Ishikawa (cell line): ENCODE data around the gene CDS1.

Source experiments
- CEBPB ChIP-seq: IDR thresholded peaks from 2 replicates; pipeline ENCODE4 v1.6.1; 2012
- CREB1 ChIP-seq: IDR thresholded peaks from 2 replicates; pipeline ENCODE4 v1.6.1; 2012; ENCODE audit warnings: low read depth
- EGR1 ChIP-seq: IDR thresholded peaks from 2 replicates; pipeline ENCODE4 v1.6.1; 2012
- EP300 ChIP-seq: IDR thresholded peaks from 2 replicates; pipeline ENCODE4 v1.6.1; 2012; ENCODE audit warnings: borderline replicate concordance
- FOXM1 ChIP-seq: IDR thresholded peaks from 2 replicates; pipeline ENCODE4 v1.6.1; 2012; ENCODE audit warnings: low read depth, borderline replicate concordance
- NFIC ChIP-seq: IDR thresholded peaks from 2 replicates; pipeline ENCODE4 v1.6.1; 2012
- RAD21 ChIP-seq: IDR thresholded peaks from 2 replicates; pipeline ENCODE4 v1.6.1; 2012; ENCODE audit warnings: low read depth
- TAF1 ChIP-seq: IDR thresholded peaks from 2 replicates; pipeline ENCODE4 v1.6.1; 2012; ENCODE audit warnings: low read depth, mild to moderate bottlenecking
- TCF12 ChIP-seq: IDR thresholded peaks from 2 replicates; pipeline ENCODE4 v1.6.1; 2012; ENCODE audit warnings: low read depth
- TEAD4 ChIP-seq: IDR thresholded peaks from 2 replicates; pipeline ENCODE4 v1.6.1; 2012
- YY1 ChIP-seq: IDR thresholded peaks from 2 replicates; pipeline ENCODE4 v1.6.1; 2012; ENCODE audit warnings: low read depth
- ZBTB7A ChIP-seq: IDR thresholded peaks from 2 replicates; pipeline ENCODE4 v1.6.1; 2012; ENCODE audit warnings: low read depth
- TF ChIP-seq, protein P1 (sequence below): IDR thresholded peaks from 2 replicates; pipeline ENCODE4 v1.6.1; 2012
- TF ChIP-seq, protein P2 (sequence below): IDR thresholded peaks from 2 replicates; pipeline ENCODE4 v1.6.1; 2012; ENCODE audit warnings: low read depth, mild to moderate bottlenecking
- TF ChIP-seq, protein P3 (sequence below): IDR thresholded peaks from 2 replicates; pipeline ENCODE4 v1.6.1; 2012

CDS1 gene

DNA sequence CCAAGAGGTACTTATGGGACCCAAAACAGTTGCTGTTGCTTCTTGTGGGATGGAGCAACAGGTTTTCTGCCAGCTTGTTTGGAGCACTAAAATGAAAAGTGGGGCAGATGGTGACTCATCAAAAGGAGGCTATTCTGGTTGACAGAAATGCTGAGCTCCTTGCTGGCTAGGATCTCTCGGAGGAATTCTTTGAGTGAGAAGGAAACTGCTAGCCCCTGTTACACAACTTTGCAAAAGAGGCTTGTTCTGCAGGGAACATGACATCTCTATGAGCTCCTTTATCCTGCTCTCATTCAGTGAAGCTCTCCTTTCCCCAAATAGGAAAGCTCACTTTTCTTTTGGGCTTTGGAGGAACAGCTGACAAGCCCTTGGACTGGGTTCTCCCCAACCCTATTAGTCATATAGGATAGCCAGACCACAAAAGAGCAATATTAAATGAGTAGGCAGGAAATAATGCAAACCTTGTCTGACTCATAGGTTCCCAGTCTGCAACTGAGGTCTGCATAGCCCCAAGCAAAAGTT, 108.3 kb downstream of the CDS1 start:
- TF ChIP-seq ZBTB7A, result no peak
- no peak for TF ChIP-seq EP300
- no peak for TF ChIP-seq EGR1
- TF ChIP-seq, protein P1, sequence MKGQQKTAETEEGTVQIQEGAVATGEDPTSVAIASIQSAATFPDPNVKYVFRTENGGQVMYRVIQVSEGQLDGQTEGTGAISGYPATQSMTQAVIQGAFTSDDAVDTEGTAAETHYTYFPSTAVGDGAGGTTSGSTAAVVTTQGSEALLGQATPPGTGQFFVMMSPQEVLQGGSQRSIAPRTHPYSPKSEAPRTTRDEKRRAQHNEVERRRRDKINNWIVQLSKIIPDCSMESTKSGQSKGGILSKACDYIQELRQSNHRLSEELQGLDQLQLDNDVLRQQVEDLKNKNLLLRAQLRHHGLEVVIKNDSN, result no peak
- no peak for TF ChIP-seq FOXM1
- TF ChIP-seq YY1, result no peak
- no peak for TF ChIP-seq NFIC
- TF ChIP-seq TAF1, result no peak

DNA sequence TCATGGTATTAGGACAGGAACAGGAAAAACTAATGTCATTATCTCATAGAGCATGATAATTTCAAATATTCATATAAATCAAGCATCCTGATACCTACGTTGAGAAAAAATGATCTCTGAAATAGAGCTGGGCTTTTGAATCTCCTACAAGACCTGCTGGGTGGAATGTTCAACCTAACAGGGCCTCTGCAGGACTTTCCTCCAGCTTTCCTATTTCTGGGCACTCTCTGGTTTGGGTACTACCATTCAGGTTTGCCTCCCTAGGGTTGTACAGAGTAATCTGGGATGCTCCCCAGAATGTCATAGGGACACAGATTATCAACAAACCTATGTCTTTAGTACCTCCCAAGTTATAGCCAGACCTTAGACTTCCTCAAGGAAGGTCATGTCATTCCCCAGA, 108.9 kb downstream of the CDS1 start:
- TF ChIP-seq CREB1, result no peak
- no peak for TF ChIP-seq EP300
- TF ChIP-seq YY1, result no peak
- no peak for TF ChIP-seq FOXM1
- no peak for TF ChIP-seq ZBTB7A

DNA sequence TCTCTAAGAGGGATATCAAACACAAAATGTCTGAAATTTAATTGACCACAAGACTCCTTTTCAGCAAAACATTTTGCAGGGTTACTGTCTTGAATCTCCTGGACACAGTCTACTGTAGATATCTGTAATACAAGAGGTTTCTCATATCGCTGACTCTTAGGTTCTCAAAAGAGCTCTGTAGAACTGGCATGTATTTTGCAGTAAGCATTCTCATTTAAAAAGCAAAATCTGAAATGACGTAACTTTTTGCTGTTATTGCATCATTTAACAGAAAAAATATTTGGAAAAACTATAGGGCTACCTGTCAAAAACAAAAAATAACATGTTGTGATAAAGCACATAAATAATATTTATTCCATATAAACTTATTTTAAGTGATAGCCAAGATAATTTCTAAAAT, 114.2 kb downstream of the CDS1 start:
- TF ChIP-seq CEBPB (peak; percentile 60; the same call in 1 of the 2 replicates), YY1 (no peak)

DNA sequence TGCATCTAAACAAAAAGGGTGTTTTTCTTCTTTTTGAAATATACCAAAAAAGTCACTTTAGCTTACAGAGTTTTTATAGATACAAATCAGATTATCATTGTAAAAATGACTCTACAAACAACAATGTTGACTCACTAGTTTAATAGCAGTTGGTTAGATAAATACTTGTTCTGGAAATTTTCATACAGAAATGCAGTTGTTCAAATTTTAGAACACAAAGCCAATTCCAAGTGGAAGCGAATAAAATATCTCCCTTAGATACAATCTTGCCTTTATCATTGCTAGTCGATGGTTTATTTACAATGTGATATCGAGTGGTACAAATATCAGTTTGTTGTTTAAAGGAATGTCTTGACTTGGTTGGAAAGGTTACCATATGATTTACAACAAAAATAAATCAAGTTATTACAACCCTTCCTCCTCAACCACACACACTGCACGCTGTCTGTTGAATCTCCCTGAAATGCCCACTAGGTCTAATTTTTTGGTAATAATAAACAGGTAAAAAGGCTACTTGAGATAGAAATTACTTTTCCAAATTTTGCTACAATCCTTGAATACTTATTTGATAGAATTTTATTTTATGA, 114.8 kb downstream of the CDS1 start:
- TF ChIP-seq TCF12 (no peak), CEBPB (no peak), CREB1 (no peak), TEAD4 (no peak), EGR1 (no peak), ZBTB7A (no peak), NFIC (no peak), EP300 (no peak), RAD21 (no peak), YY1 (no peak), FOXM1 (no peak), TAF1 (no peak)
- TF ChIP-seq, protein P2, sequence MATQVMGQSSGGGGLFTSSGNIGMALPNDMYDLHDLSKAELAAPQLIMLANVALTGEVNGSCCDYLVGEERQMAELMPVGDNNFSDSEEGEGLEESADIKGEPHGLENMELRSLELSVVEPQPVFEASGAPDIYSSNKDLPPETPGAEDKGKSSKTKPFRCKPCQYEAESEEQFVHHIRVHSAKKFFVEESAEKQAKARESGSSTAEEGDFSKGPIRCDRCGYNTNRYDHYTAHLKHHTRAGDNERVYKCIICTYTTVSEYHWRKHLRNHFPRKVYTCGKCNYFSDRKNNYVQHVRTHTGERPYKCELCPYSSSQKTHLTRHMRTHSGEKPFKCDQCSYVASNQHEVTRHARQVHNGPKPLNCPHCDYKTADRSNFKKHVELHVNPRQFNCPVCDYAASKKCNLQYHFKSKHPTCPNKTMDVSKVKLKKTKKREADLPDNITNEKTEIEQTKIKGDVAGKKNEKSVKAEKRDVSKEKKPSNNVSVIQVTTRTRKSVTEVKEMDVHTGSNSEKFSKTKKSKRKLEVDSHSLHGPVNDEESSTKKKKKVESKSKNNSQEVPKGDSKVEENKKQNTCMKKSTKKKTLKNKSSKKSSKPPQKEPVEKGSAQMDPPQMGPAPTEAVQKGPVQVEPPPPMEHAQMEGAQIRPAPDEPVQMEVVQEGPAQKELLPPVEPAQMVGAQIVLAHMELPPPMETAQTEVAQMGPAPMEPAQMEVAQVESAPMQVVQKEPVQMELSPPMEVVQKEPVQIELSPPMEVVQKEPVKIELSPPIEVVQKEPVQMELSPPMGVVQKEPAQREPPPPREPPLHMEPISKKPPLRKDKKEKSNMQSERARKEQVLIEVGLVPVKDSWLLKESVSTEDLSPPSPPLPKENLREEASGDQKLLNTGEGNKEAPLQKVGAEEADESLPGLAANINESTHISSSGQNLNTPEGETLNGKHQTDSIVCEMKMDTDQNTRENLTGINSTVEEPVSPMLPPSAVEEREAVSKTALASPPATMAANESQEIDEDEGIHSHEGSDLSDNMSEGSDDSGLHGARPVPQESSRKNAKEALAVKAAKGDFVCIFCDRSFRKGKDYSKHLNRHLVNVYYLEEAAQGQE, result no peak
- TF ChIP-seq, protein P3, sequence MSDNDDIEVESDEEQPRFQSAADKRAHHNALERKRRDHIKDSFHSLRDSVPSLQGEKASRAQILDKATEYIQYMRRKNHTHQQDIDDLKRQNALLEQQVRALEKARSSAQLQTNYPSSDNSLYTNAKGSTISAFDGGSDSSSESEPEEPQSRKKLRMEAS, result no peak
- TF ChIP-seq, protein P1, result no peak

DNA sequence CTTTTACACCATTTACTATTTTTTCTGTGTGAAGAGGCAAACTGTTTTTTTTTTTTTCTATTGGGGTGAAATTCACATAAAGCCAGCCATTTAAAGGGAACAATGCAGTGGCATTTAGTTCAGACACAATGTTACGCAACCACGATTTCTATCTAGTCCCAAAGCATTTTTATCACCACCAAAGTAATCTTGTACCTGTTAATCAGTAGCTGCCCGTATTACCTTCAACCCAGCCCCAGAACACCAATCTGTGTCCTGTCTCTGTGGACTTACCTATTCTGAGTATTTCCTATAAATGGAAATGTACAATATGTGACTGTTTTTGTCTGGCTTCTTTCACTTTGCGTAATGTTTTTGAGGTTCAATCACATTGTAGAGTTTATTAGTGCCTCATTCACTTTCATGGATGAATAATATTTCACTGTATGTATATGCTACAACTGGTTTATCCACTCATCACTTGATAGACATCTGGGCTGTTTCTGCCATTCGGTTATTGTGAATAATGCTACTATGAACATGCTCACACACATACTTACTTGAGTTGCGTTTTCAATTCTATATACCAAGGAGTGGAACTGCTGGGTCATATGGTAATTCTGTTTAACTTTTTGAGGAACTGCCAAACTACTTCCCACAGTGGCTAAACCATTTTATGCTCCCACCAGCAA, 116.2 kb downstream of the CDS1 start:
- TF ChIP-seq TEAD4, result no peak
- peak; percentile 60 for TF ChIP-seq CEBPB
